HG02973 (cell line): ENCODE measurements around the gene DAPK3.

Experiments
- ATAC-seq: cut with Tn5 transposase; IDR thresholded peaks from one replicate; pipeline ENCODE4 v1.9.1; 2021; ENCODE audit warnings: moderate library complexity; ENCODE audit not compliant: unreplicated experiment

DAPK3 gene

GRCh38 chr19:3932931-3933810 is 37.7 kb downstream of the DAPK3 start, which contains the start of gene NMRK2:
TSS of gene NMRK2 (plus strand) at chr19:3933069. CDS start at chr19:3933672, 603 bp downstream.
- no peak for ATAC-seq

GRCh38 chr19:3931041-3931440 is 39.9 kb downstream of the DAPK3 start:
- ATAC-seq: no peak

- ATAC-seq: no peak
These were observed 47.0 kb downstream of the DAPK3 start for GRCh38 chr19:3923912-3924311.

GRCh38 chr19:3923096-3923758 is 47.7 kb downstream of the DAPK3 start:
- ATAC-seq: no peak

GRCh38 chr19:3919793-3920192 is 51.1 kb downstream of the DAPK3 start:
- ATAC-seq: no peak

GRCh38 chr19:3916033-3916432 is 54.9 kb downstream of the DAPK3 start:
- ATAC-seq: no peak

- no peak for ATAC-seq
These were observed 56.7 kb downstream of the DAPK3 start for GRCh38 chr19:3914199-3914598.

GRCh38 chr19:3910105-3910504 is 60.8 kb downstream of the DAPK3 start:
- ATAC-seq: no peak
